Subcutaneous abdominal adipose tissue (tissue), 5 donors: ENCODE results near the gene SLC25A43.
"Not testable (repeated sequence)": the region's sequence is repeated elsewhere in the genome, so short reads cannot be mapped to it uniquely, and the experiment has no call there.

Source experiments
- H3K27ac ChIP-seq: one replicate; pipeline ENCODE4 v1.7.0; 2013; ENCODE audit warnings: low read depth, mild to moderate bottlenecking, inconsistent platforms, low read length, moderate library complexity
- H3K27me3 ChIP-seq, 5 donors: one replicate each; pipeline ENCODE4 v1.7.0; 2013; ENCODE audit warnings: low read length in 5 of 5, inconsistent platforms in 1 of 5; ENCODE audit not compliant: control insufficient read depth in 5 of 5, insufficient read depth in 4 of 5
- H3K36me3 ChIP-seq, 5 donors: one replicate each; pipeline ENCODE4 v1.7.0; 2013; ENCODE audit warnings: low read length in 5 of 5; ENCODE audit not compliant: control insufficient read depth in 5 of 5, insufficient read depth in 5 of 5
- H3K4me1 ChIP-seq, 5 donors: one replicate each; pipeline ENCODE4 v1.7.0; 2013; ENCODE audit warnings: low read length in 5 of 5, mild to moderate bottlenecking in 3 of 5, moderate library complexity in 1 of 5; ENCODE audit not compliant: control insufficient read depth in 5 of 5, insufficient read depth in 5 of 5
- H3K4me3 ChIP-seq, 5 donors: one replicate each; pipeline ENCODE4 v1.7.0; 2013; ENCODE audit warnings: low read length in 5 of 5, low read depth in 1 of 5
- H3K9ac ChIP-seq, 5 donors: one replicate each; pipeline ENCODE4 v1.7.0; 2013; ENCODE audit warnings: low read length in 5 of 5, mild to moderate bottlenecking in 4 of 5, moderate library complexity in 3 of 5
- H3K9me3 ChIP-seq, 5 donors: one replicate each; pipeline ENCODE4 v1.7.0; 2013; ENCODE audit warnings: low read length in 5 of 5; ENCODE audit not compliant: control insufficient read depth in 5 of 5
- donor health status: healthy.
- donor health status: healthy.
- donor health status: healthy.
- donor health status: healthy.
- donor health status: healthy.

The SLC25A43 gene

DNA sequence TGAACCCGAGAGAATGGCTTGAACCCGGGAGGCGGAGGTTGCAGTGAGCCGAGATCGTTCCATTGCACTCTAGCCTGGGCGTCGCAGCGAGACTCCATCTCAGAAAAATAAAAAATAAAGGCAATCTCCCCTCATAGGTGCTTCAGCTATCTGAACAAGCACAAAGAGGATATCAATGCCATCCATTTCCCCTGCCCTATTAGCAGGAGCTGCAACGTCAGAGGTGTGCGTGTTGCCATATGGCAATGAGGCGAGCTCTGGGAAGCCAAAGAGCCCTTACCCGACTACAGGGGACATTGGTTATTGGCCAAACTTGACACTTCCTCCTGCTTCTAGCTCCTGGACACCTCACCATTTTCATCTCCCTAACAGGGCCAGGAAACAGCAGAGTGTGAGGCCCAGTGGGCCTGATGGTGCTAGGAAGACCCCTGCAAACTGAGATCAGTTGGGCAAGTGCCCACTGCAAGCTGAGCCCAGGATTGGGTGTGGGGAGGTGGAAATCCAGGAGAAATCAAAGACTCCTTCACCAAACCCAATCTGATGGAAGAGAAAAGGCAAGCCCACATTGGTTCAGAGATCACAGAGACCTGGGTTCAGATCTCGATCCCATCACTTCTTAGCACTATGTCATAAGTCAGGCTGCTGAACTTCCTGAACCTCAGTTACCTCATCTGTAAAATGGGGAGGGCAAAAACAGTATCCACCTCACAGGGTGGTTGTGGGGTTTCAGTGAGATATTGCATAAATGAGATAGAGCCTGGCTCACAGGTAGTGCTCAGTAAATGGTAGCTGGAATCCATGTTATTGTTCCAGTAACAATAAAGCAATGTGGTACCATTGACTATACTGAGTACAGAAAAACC lies 90.3 kb downstream of the SLC25A43 start:
- no peaks in the 10 kb centered on the region for H3K36me3 ChIP-seq
- H3K27ac ChIP-seq: no peak overlapping the region
- H3K4me3 ChIP-seq: no peak overlapping the region
- no peaks in the 10 kb centered on the region for H3K27me3 ChIP-seq
- H3K9me3 ChIP-seq: no peaks in the 10 kb centered on the region
- no peaks in the 10 kb centered on the region for H3K4me1 ChIP-seq
- no peak overlapping the region for H3K9ac ChIP-seq

DNA sequence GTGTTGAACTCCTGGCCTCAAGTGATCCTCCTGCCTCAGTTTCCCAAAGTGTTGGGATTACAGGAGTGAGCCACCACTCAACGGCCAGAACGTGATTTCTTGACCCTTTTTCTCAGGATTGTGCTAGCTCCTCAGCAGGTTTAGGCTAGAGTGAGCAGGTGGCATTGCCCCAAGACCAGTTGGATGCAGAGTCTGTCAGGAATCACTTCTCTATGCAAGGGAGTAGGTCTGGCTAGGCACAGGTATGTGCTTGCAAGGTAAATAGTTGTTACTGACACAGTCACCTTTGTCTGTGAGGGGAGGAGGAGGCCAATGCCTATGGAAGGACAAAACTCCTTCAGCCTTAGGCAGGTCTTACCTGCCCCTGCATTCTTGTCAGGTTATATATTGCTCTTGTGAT lies 93.3 kb downstream of the SLC25A43 start:
- Histone ChIP-seq H3K36me3 (no peaks in the 10 kb centered on the region), H3K4me1 (no peaks in the 10 kb centered on the region), H3K9ac (no peak overlapping the region), H3K27ac (no peak overlapping the region), H3K27me3 (peaks cover 0 to 3% (median 0%) of the 10 kb centered on the region in 5 donors), H3K4me3 (no peak overlapping the region), H3K9me3 (no peaks in the 10 kb centered on the region)

DNA sequence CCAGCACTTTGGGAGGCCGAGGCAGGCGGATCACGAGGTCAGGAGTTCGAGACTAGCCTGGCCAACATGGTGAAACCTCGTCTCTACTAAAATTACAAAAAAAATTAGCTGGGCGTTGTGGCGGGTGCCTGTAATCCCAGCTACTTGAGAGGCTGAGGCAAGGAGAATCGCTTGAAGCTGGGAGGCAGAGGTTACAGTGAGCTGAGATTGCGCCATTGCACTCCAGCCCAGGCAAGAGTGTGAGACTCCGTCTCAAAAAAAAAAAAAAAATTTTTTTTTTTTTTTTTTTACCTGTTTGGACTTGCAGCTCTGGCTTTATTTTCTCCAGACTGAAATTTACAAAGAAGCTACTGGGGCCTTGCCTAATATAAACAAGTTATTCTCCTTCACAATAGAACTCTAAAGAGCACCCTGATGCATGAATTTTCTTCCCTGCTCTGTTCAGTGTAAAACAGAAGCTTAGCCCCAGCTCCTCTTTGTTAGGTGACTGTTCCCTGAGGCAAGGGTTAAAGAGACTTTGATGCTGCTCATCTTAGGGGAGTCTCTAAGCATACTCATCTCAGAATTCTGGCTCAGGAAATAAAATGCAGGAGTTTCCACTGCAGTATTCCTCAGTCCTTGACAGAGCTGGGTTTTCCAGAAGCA lies 94.8 kb downstream of the SLC25A43 start:
- H3K4me1 ChIP-seq, H3K4me3 ChIP-seq, H3K9me3 ChIP-seq, H3K36me3 ChIP-seq, H3K9ac ChIP-seq, H3K27ac ChIP-seq, H3K27me3 ChIP-seq: not testable (repeated sequence)

DNA sequence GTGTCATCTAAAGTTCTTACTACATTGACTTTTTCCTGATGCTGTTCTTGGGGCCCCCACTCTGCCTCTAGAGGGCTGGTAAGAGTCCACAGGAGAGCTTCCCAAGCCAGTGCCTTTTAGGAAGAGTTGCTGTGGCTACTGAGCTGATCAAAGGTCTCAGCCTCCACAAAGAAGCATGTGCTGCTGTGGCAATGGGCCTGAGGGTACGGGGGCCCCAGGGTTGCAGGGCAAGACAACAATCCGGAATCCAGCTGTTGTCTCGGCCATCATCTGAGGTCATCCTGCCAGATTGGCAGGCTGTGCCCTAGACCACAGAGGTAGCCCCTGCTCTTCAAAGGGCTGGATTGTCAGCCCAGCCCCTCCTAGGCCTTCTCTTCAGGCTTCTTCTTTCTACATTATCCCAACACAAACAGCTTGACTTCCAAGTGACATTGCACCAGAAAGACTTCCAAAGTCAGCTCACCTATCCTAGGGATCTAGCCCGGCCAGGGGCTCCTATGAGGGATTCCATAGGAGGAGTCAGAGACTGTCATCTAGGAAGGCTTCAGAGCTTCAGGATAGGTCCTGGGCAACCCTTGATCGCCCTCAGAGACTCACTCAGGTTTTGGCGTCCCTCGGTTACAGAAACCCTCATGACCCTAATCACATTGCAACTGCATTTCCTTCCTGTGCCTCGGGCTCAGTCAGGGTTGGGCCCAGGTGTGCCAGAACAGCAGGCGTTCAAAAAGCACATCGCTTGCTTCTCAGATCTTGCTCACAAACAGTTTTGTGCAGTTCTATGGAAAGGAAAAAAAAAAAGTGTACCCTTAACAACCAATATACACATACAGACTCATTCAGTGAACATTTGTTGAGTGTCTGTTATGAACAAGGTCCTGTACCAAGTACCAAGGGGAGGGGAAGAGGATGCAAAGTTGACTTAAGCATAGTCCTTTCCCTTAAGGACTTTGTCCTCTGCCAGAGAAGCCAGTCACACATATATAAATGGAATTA lies 96.9 kb downstream of the SLC25A43 start:
- Histone ChIP-seq H3K4me1 (no peaks in the 10 kb centered on the region), H3K9me3 (no peaks in the 10 kb centered on the region), H3K27me3 (peaks cover 0 to 5% (median 0%) of the 10 kb centered on the region in 5 donors), H3K4me3 (no peak overlapping the region), H3K9ac (no peak overlapping the region), H3K36me3 (no peaks in the 10 kb centered on the region), H3K27ac (no peak overlapping the region)

DNA sequence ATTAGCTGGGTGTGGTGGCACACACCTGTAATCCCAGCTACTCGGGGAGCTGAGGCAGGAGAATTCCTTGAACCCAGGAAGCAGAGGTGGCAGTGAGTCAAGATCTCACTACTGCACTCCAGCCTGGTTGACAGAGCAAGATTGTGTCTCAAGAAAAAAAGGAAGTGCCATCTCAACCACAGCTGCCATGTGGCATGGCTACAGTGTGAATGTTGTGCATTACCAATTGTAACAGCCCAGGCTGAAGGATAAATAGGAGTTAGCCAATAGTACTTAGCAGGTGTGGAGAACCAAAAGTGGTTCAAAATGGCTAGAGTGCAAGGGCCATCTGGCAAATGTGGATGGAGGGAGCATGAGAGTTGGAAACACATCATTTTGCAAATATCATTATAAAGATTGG lies 98.0 kb downstream of the SLC25A43 start:
- Histone ChIP-seq H3K36me3 (no peaks in the 10 kb centered on the region), H3K9me3 (no peaks in the 10 kb centered on the region), H3K4me3 (no peak overlapping the region), H3K27me3 (peaks cover 0 to 5% (median 0%) of the 10 kb centered on the region in 5 donors), H3K4me1 (no peaks in the 10 kb centered on the region), H3K27ac (no peak overlapping the region), H3K9ac (no peak overlapping the region)

DNA sequence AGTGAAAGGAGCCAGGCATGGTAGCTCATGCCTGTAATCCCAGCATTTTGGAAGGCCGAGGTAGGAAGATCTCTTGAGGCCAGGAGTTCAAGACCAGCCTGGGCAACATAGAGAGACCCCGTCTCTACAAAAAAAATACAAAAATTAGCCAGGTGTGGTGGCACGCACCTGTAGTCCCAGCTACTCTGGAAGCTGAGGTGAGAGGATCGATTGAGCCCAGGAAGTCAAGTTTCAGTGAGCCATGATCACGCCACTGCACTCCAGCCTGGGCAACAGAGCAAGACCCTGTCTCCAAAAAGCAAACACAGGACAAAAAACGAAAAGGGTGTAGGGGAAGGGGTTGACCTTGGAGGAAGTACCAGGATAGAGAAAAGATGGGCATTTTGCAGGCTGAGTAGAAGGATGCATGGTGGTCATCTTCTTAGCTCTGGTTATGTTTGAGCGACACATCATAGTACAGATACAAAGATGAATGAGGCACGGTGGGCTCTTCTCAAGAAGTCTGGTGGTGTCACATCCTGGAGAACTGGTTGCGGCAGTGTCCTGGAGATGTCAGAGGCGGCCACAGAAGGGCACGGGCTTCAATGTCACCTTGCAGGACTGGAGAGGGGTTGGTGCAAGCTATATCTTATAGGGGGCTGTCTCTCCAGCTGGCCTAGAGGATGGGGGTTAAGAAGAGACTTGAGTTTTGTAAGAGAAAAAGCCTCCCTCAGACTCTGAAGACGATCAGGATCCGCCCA lies 101.1 kb downstream of the SLC25A43 start:
- H3K4me1 ChIP-seq: peaks cover 2 to 12% (median 4%) of the 10 kb centered on the region in 5 donors
- H3K4me3 ChIP-seq: no peak overlapping the region
- no peaks in the 10 kb centered on the region for H3K36me3 ChIP-seq
- no peak overlapping the region for H3K27ac ChIP-seq
- no peak overlapping the region for H3K9ac ChIP-seq
- peaks cover 0 to 5% (median 0%) of the 10 kb centered on the region in 5 donors for H3K27me3 ChIP-seq
- no peaks in the 10 kb centered on the region for H3K9me3 ChIP-seq

DNA sequence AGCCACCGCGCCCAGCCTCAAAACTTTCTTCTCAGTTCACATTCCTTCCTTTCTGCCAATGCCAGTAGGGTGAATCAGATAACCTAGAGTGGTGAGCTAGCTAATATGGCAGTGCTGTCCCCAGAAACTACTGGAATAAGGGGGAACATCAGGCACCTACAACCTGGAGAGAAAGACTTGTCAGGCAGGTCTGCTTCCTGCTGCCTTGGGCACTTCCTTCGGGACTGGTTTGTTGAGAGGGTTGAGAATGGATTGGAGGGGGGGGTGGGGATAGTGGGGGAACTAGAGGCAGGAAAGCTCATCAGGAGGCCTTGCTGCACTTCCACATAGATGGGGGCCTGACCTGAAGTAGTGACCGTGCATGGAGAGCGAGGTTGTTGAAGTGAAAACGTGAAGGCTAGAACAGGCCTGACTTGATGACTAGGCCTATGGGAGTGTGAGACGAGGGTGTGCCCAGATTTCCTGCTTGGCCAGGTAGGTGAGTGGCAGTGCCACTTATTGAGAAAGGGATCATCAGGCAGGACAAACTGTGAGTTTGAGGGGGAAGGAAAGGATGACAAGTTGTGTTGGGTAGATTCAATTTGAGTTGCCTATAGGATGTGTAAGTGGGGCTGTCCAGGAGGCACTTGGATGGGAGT lies 102.5 kb downstream of the SLC25A43 start:
- H3K27ac ChIP-seq: no peak overlapping the region
- no peak overlapping the region for H3K9ac ChIP-seq

DNA sequence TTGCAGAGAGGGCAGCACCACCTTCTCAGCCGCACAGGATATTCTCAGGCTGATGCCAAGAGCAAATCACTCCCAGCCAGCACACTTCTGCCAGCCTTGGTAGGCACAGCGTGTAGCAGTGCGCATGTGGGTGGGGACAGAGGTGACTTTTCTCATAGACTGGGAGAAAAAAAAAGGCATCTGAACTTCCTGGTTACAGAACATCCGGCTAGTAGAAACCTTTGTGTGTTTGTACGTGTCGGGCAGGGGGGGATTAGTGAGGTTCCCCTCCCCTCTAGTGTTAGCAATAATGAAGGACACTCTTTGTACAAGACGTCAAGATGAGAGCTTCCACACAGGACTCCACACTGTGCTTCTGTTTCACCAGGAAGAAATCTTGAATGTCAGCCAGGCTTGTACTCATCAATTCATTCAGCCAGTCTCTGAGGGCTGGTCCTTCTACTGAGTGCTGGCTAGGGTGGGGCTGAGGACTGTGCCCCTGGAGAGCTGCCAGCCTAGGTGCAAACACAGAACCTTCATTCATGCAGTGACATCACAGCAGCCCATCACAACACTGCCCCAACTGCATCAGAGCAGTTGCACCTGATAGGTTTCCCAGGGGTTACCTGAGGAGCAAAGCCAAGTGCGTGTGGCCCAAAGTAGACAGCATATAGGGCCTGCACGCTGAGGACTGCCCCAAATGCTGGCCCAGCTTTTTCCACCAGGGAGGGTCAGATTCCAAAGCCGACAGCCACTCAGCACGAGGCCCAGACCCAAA lies 103.8 kb downstream of the SLC25A43 start:
- H3K36me3 ChIP-seq: no peaks in the 10 kb centered on the region
- H3K4me3 ChIP-seq: no peak overlapping the region
- H3K27me3 ChIP-seq: peaks cover 0 to 5% (median 0%) of the 10 kb centered on the region in 5 donors
- no peak overlapping the region for H3K27ac ChIP-seq
- H3K9ac ChIP-seq: no peak overlapping the region
- no peaks in the 10 kb centered on the region for H3K9me3 ChIP-seq
- peaks cover 2 to 12% (median 4%) of the 10 kb centered on the region in 5 donors for H3K4me1 ChIP-seq

More for the DNA sequence above, 102.5 kb downstream of the SLC25A43 start:
- H3K4me3 ChIP-seq: no peak overlapping the region
- peaks cover 2 to 12% (median 4%) of the 10 kb centered on the region in 5 donors for H3K4me1 ChIP-seq
- H3K27me3 ChIP-seq: peaks cover 0 to 5% (median 0%) of the 10 kb centered on the region in 5 donors
- no peaks in the 10 kb centered on the region for H3K9me3 ChIP-seq
- no peaks in the 10 kb centered on the region for H3K36me3 ChIP-seq
